ENCODE data around the gene MARCHF6. TPM values are rescaled to one million over a fixed set of nuclear protein-coding genes. Genes with fewer than 3 reads are reported as not detected.
"Not testable (repeated sequence)": the region's sequence is repeated elsewhere in the genome, so short reads cannot be mapped to it uniquely, and the experiment has no call there.

MARCHF6 gene
- total RNA-seq, 2 donors from 2014 or later: 76.5 to 116 TPM

DNA sequence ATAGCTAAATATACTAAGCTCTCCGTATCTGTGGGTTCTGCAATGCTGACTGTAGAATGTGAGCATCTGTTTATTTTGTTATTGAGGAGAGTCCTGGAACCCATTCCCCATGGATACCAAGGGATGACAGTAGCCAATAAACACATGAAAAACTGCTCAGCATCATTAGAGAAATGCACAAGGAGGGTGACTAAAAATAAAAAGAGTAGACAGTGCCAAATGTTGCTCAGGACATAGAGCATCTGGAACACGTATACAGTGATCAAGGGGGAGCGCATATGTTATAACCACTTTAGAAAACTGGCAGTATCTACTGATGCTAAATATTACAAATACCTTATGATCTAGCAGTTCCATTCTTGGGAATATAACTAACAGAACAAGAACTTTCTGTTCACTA lies 31.0 kb downstream of the MARCHF6 start:
- intact Hi-C loops (cut with DNase I): loop anchor here (10.0 kb wide), 1 partner anchor 130 kb away; the partner anchor contains the start of gene CCT5
- Histone ChIP-seq H3K4me1 (no peaks in the 10 kb centered on the region), H3K4me3 (no peak overlapping the region), H3K27ac (no peak overlapping the region), H3K9me3 (no peaks in the 10 kb centered on the region), H3K36me3 (replicated peaks in 1 of 2; ENCODE audit: insufficient read depth in 1 of 2, low read depth in 2 of 2) (peaks cover 0 to 4% of the 10 kb centered on the region in 2 donors), H3K27me3 (no peaks in the 10 kb centered on the region)
- DNase-seq (no peak), ATAC-seq (no peak)
- WGBS, 2 donors: 79 to 89% methylated on average over 3 of the region's 3 CpGs
- TF ChIP-seq POLR2A (IDR thresholded peaks at IDR 0.05) (no peak), CTCF (IDR thresholded peaks at IDR 0.05) (no peak)

GRCh38 chr5:10387690-10388089 lies 34.2 kb downstream of the MARCHF6 start:
- Histone ChIP-seq H3K9me3 (no peaks in the 10 kb centered on the region), H3K4me1 (no peaks in the 10 kb centered on the region), H3K4me3 (no peak overlapping the region), H3K27ac (no peak overlapping the region), H3K36me3 (replicated peaks in 1 of 2; ENCODE audit: insufficient read depth in 1 of 2, low read depth in 2 of 2) (peaks cover 0 to 12% of the 10 kb centered on the region in 2 donors), H3K27me3 (no peaks in the 10 kb centered on the region)
- intact Hi-C loops (cut with DNase I): loop anchor here (10.0 kb wide), 1 partner anchor 133 kb away; the partner anchor contains the start of gene CCT5
- no peak for ATAC-seq
- no peak for DNase-seq
- 88 to 90% methylated on average over 4 of the region's 4 CpGs for WGBS, 2 donors
- TF ChIP-seq CTCF (IDR thresholded peaks at IDR 0.05): no peak
- TF ChIP-seq POLR2A (IDR thresholded peaks at IDR 0.05): no peak

GRCh38 chr5:10391130-10391529 lies 37.6 kb downstream of the MARCHF6 start:
- Histone ChIP-seq H3K4me3 (no peak overlapping the region), H3K36me3 (replicated peaks in 1 of 2; ENCODE audit: insufficient read depth in 1 of 2, low read depth in 2 of 2) (peaks cover 0 to 20% of the 10 kb centered on the region in 2 donors), H3K27me3 (no peaks in the 10 kb centered on the region), H3K9me3 (no peaks in the 10 kb centered on the region), H3K27ac (no peak overlapping the region), H3K4me1 (no peaks in the 10 kb centered on the region)
- intact Hi-C loops (cut with DNase I): no loop called here
- DNase-seq (no peak), ATAC-seq (no peak)
- 92 to 100% methylated on average over 1 of the region's 1 CpG for WGBS, 2 donors
- TF ChIP-seq CTCF (IDR thresholded peaks at IDR 0.05): no peak
- TF ChIP-seq POLR2A (IDR thresholded peaks at IDR 0.05): no peak

DNA sequence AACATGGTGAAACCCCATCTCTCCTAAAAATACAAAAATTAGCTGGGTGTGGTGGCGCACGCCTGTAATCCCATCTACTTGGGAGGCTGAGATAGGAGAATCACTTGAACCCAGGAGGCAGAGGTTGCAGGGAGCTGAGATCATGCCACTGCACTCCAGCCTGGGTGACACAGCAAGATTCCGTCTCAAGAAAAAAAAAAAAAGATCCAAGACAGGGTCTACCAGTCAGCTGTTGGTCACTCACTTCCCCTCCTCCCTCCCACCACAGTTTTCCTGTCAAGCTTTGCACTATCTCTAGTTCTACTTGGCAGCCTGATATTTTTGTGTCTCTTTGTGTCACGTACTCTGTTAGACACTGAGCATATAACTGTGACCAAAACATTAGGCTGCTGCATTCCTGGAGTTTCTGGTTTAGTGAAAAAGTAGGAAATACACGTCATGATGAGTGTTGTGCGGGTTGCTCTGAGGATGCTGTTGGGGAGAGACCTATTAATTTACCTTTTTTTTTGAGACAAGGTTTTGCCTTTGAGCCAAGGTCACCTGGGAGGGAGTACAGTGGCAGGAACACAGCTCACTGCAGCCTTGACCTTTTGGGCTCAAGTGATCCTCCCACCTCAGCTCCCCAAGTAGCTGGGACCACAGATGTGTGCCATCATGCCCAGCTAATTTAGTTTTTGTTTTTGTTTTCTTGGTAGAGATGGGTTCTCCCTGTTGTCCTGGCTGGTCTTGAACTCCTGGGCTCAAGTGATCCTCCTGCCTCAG lies 39.3 kb downstream of the MARCHF6 start:
- DNase-seq; ATAC-seq; H3K27me3 ChIP-seq; H3K4me1 ChIP-seq; H3K4me3 ChIP-seq; H3K9me3 ChIP-seq; intact Hi-C loops (cut with DNase I); H3K27ac ChIP-seq: not testable (repeated sequence)
- peaks cover 0 to 22% of the 10 kb centered on the region in 2 donors for H3K36me3 ChIP-seq (replicated peaks in 1 of 2; ENCODE audit: insufficient read depth in 1 of 2, low read depth in 2 of 2)
- WGBS, 2 donors: 94 to 96% methylated on average over 6 of the region's 6 CpGs

DNA sequence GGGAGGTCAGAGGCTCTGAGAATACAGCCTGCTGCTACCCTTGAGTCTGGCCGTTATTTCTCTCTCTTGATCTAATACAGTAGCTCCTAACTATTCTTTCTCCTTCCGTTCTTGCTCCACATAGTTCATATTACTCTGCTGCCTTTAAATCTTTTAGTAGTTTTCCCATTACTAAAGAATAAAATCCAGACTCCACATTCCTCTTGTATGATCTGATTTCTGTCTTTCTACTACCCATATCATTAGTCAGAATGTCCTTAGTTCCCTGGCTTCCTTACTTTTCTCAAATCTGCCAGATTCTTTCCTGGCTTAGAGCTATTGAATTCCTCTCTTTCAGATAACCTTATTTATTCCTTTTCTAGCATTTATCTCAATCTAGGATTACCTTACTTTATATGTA lies 40.0 kb downstream of the MARCHF6 start:
- Histone ChIP-seq H3K27me3 (no peaks in the 10 kb centered on the region), H3K36me3 (replicated peaks in 1 of 2; ENCODE audit: insufficient read depth in 1 of 2, low read depth in 2 of 2) (peaks cover 0 to 26% of the 10 kb centered on the region in 2 donors), H3K4me1 (no peaks in the 10 kb centered on the region), H3K9me3 (no peaks in the 10 kb centered on the region), H3K27ac (no peak overlapping the region), H3K4me3 (no peak overlapping the region)
- intact Hi-C loops (cut with DNase I): no loop called here
- DNase-seq: no peak
- no peak for TF ChIP-seq POLR2A (IDR thresholded peaks at IDR 0.05)
- TF ChIP-seq CTCF (IDR thresholded peaks at IDR 0.05): no peak
- ATAC-seq: no peak
- 79 to 91% methylated on average over 2 of the region's 2 CpGs for WGBS, 2 donors
